Measurements from ENCODE around the gene TPM1.

DNA sequence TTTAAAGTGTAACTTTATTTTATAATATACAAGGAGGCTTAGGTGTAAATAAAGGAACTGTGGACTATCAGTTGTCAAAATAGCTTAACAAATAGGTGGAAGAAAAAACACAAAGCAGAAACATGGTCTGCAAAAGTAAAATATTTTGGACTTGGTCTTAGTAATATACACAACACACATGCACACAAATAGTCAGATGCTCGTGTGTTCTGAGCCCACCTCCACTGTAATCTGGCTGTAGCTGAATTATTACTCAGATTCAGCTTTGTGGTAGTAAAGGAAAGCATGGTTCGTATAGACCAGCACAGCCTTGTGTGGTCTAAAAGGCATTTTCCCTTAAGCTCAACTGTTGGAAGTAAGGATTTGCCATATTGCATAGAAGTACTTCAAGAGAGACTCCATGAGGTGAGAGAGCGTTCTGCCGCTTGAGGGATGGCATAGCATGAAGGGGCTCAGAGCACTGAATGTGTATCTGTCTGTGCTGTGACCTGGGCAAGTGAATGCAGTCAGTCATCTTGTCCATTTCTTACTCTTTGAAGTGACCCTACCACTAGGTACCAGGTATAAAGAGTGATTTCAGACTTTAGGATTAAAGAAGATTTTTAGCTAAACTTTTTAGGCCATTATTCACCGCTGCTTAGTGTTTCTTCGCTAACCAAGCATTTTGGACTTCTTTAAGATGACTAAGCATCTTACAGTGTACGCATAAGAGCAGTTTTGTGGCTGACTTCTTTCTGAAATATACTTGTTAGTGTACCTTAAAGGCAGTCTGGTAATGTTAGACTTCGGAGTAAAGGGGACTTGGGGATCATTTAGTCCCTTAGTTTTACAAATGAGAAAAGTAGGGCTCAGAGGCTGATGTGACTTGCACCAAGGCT is 15.2 kb downstream of the TPM1 start:
- TF ChIP-seq, protein P1, sequence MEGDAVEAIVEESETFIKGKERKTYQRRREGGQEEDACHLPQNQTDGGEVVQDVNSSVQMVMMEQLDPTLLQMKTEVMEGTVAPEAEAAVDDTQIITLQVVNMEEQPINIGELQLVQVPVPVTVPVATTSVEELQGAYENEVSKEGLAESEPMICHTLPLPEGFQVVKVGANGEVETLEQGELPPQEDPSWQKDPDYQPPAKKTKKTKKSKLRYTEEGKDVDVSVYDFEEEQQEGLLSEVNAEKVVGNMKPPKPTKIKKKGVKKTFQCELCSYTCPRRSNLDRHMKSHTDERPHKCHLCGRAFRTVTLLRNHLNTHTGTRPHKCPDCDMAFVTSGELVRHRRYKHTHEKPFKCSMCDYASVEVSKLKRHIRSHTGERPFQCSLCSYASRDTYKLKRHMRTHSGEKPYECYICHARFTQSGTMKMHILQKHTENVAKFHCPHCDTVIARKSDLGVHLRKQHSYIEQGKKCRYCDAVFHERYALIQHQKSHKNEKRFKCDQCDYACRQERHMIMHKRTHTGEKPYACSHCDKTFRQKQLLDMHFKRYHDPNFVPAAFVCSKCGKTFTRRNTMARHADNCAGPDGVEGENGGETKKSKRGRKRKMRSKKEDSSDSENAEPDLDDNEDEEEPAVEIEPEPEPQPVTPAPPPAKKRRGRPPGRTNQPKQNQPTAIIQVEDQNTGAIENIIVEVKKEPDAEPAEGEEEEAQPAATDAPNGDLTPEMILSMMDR (IDR thresholded peaks at IDR 0.05): no peak
- TF ChIP-seq POLR2AphosphoS5 (IDR thresholded peaks at IDR 0.05) (no peak), POLR2A (IDR thresholded peaks at IDR 0.05) (no peak)

Measured in breast epithelium (tissue), 3 donors.